HEK293 (cell line): ENCODE measurements around the gene HBA1.

Experiments
- CTCF ChIA-PET: fragments of 350-600 bp; formaldehyde crosslinking; extraction: SDS; loops from one replicate; lab custom pipeline; 2021; ENCODE audit warnings: antibody characterized with exemption; lab: Yijun Ruan, JAX
- POLR2A ChIA-PET: fragments of 300-600 bp; formaldehyde crosslinking; extraction: SDS; loops from one replicate; lab custom pipeline; 2020; ENCODE audit warnings: antibody characterized with exemption, inconsistent platforms; lab: Yijun Ruan, JAX
- H3K27ac ChIP-seq: fragments of 200-500 bp; sonication (Bioruptor generic); 2 replicates; pipeline ENCODE4 v1.5.1; 2014; ENCODE audit warnings: low read depth, low read length, control low read depth, inconsistent platforms; ENCODE audit errors: extremely low read depth
- H3K36me3 ChIP-seq, 2 experiments: fragments of 200-500 bp in 1 of 2; sonication (Bioruptor generic) in 1 of 2; 1 replicate in 1 of 2; 2 replicates in 1 of 2; pipeline ENCODE4 v1.5.1; 2014 to 2017; ENCODE audit warnings: inconsistent platforms in 2 of 2, low read length in 2 of 2; ENCODE audit not compliant: control insufficient read depth in 2 of 2, insufficient read depth in 1 of 2
- H3K4me1 ChIP-seq: fragments of 200-500 bp; sonication (Bioruptor generic); 2 replicates; pipeline ENCODE4 v1.5.1; 2014; ENCODE audit warnings: mild to moderate bottlenecking, low read length, inconsistent platforms; ENCODE audit not compliant: control insufficient read depth, insufficient read depth
- H3K4me3 ChIP-seq: 2 replicates; pipeline ENCODE4 v1.5.1; 2011; ENCODE audit warnings: low read depth, mild to moderate bottlenecking, control low read depth, low read length, moderate library complexity
- H3K9me3 ChIP-seq: fragments of 200-500 bp; sonication (Bioruptor generic); 2 replicates; pipeline ENCODE4 v1.5.1; 2014; ENCODE audit warnings: low read depth, low read length, inconsistent platforms; ENCODE audit not compliant: control insufficient read depth, insufficient read depth
- EGR2 ChIP-seq: fragments of 450-650 bp; formaldehyde crosslinking; IDR thresholded peaks from 2 replicates; pipeline ENCODE4 v1.5.1; 2016; ENCODE audit warnings: low read depth, missing biosample characterization, missing genetic modification characterization
- GLI2 ChIP-seq: fragments of 450-650 bp; formaldehyde crosslinking; IDR thresholded peaks from 2 replicates; pipeline ENCODE4; 2017; ENCODE audit warnings: missing biosample characterization, missing genetic modification characterization, low read depth, borderline replicate concordance
- GLIS1 ChIP-seq: fragments of 450-650 bp; formaldehyde crosslinking; IDR thresholded peaks from 2 replicates; pipeline ENCODE4 v1.5.1; 2016; ENCODE audit warnings: missing biosample characterization, missing genetic modification characterization
- KLF10 ChIP-seq: fragments of 450-650 bp; IDR thresholded peaks from 2 replicates; pipeline ENCODE4 v1.5.1; 2018; ENCODE audit warnings: missing biosample characterization, mild to moderate bottlenecking, missing genetic modification characterization
- PBX3 ChIP-seq: sonication (generic); formaldehyde crosslinking; IDR thresholded peaks from 2 replicates; pipeline ENCODE4 v1.8.1; 2022; ENCODE audit warnings: mild to moderate bottlenecking, moderate library complexity, missing genetic modification reagents
- SP2 ChIP-seq: fragments of 450-650 bp; formaldehyde crosslinking; IDR thresholded peaks from 2 replicates; pipeline ENCODE4 v1.5.1; 2016; ENCODE audit warnings: missing biosample characterization, missing genetic modification characterization
- YY2 ChIP-seq: fragments of 450-650 bp; formaldehyde crosslinking; IDR thresholded peaks from 2 replicates; pipeline ENCODE4 v1.5.1; 2016; ENCODE audit warnings: missing biosample characterization, missing genetic modification characterization
- ZBTB17 ChIP-seq: fragments of 450-650 bp; formaldehyde crosslinking; IDR thresholded peaks from 2 replicates; pipeline ENCODE4 v1.5.1; 2016; ENCODE audit warnings: missing biosample characterization, missing genetic modification characterization
- ZBTB44 ChIP-seq: fragments of 450-650 bp; IDR thresholded peaks from 2 replicates; pipeline ENCODE4 v1.5.1; 2018; ENCODE audit warnings: missing biosample characterization, mild to moderate bottlenecking, missing genetic modification characterization
- ZIC2 ChIP-seq: fragments of 450-650 bp; formaldehyde crosslinking; IDR thresholded peaks from 2 replicates; pipeline ENCODE4 v1.5.1; 2016; ENCODE audit warnings: missing biosample characterization, missing genetic modification characterization
- ZNF140 ChIP-seq: fragments of 450-650 bp; formaldehyde crosslinking; IDR thresholded peaks from 2 replicates; pipeline ENCODE4 v1.5.1; 2016; ENCODE audit warnings: missing biosample characterization, missing genetic modification characterization
- ZNF211 ChIP-seq: fragments of 450-650 bp; formaldehyde crosslinking; IDR thresholded peaks from 2 replicates; pipeline ENCODE4 v1.5.1; 2016; ENCODE audit warnings: low read depth, missing biosample characterization, missing genetic modification characterization
- ZNF280D ChIP-seq: fragments of 450-650 bp; formaldehyde crosslinking; IDR thresholded peaks from 2 replicates; pipeline ENCODE4 v1.5.1; 2016; ENCODE audit warnings: missing biosample characterization, missing genetic modification characterization
- ZNF335 ChIP-seq: fragments of 450-650 bp; formaldehyde crosslinking; conservative IDR thresholded peaks from 2 replicates; pipeline ENCODE4 v1.5.1; 2016; ENCODE audit warnings: missing biosample characterization, missing genetic modification characterization
- ZNF366 ChIP-seq: fragments of 450-650 bp; formaldehyde crosslinking; conservative IDR thresholded peaks from 2 replicates; pipeline ENCODE4 v1.5.1; 2016; ENCODE audit warnings: missing biosample characterization, missing genetic modification characterization
- ZNF398 ChIP-seq: fragments of 450-650 bp; formaldehyde crosslinking; IDR thresholded peaks from 2 replicates; pipeline ENCODE4 v1.5.1; 2017; ENCODE audit warnings: missing biosample characterization, missing genetic modification characterization
- ZNF501 ChIP-seq: fragments of 450-650 bp; formaldehyde crosslinking; IDR thresholded peaks from 2 replicates; pipeline ENCODE4 v1.5.1; 2016; ENCODE audit warnings: missing biosample characterization, missing genetic modification characterization
- ZNF530 ChIP-seq: fragments of 450-650 bp; formaldehyde crosslinking; IDR thresholded peaks from 2 replicates; pipeline ENCODE4 v1.5.1; 2016; ENCODE audit warnings: low read depth, missing biosample characterization, missing genetic modification characterization
- ZNF580 ChIP-seq: fragments of 450-650 bp; formaldehyde crosslinking; IDR thresholded peaks from 2 replicates; pipeline ENCODE4 v1.5.1; 2016; ENCODE audit warnings: missing biosample characterization, missing genetic modification characterization
- ZNF768 ChIP-seq: fragments of 450-650 bp; formaldehyde crosslinking; IDR thresholded peaks from 2 replicates; pipeline ENCODE4 v1.5.1; 2018; ENCODE audit warnings: missing biosample characterization, mild to moderate bottlenecking, missing genetic modification characterization
- ZNF837 ChIP-seq: fragments of 450-650 bp; formaldehyde crosslinking; IDR thresholded peaks from 2 replicates; pipeline ENCODE4 v1.5.1; 2016; ENCODE audit warnings: missing biosample characterization, missing genetic modification characterization

The HBA1 gene

GRCh38 chr16:180101-180675 is 3.7 kb downstream of the HBA1 start, which contains the start of gene HBQ1:
HBQ1 (plus strand) TSS chr16:180459; CDS start chr16:180487, 28 bp downstream.
- Histone ChIP-seq H3K4me1 (peaks cover 3% of the 10 kb centered on the region; the same call in 1 of the 2 replicates), H3K27ac (peak within 1 kb of the TSS; percentile 25; the same call in 1 of the 2 replicates), H3K9me3 (no peaks in the 10 kb centered on the region), H3K4me3 (peak within 1 kb of the TSS; percentile 1; the same call in 1 of the 2 replicates), H3K36me3 (peaks cover 0 to 5% of the 10 kb centered on the region in 2 experiments; a peak in 2 of 3 replicates)
- POLR2A ChIA-PET, result no interaction called here
- CTCF ChIA-PET, result interaction anchor here (0.6 to 1.8 kb wide), 10 partner anchors 11 to 118 kb away, joined by 3 to 17 read pairs (median 5); no protein-coding TSS in a partner anchor
- TF ChIP-seq ZNF140 (peak; percentile 15; the same call in 1 of the 2 replicates), ZNF211 (tag by site-specific recombination) (no peak), ZBTB44 (tag by site-specific recombination) (no peak), ZNF335 (tag by site-specific recombination) (peak; percentile 64; the same call in 1 of the 2 replicates), KLF10 (tag by site-specific recombination) (no peak), ZNF580 (tag by site-specific recombination) (no peak)

GRCh38 chr16:180681-181564 is 4.4 kb downstream of the HBA1 start:
- CTCF ChIA-PET, result interaction anchor here (0.6 to 2.5 kb wide), 25 partner anchors 10 to 183 kb away, joined by 3 to 25 read pairs (median 6); no protein-coding TSS in a partner anchor
- TF ChIP-seq ZNF530 (peak; percentile 25; the same call in 1 of the 2 replicates), ZNF366 (tag by site-specific recombination) (no peak), ZNF501 (tag by site-specific recombination) (peak; percentile 89), GLIS1 (tag by site-specific recombination) (peak; percentile 40; the same call in 1 of the 2 replicates), ZNF768 (peak; percentile 8; the same call in 1 of the 2 replicates), GLI2 (tag by site-specific recombination) (no peak), ZNF837 (0 out of 2 replicates have a peak, but pooled peaks have one; percentile 22), YY2 (tag by site-specific recombination) (0 out of 2 replicates have a peak, but pooled peaks have one; percentile 6), ZNF398 (tag by site-specific recombination) (peak; percentile 56; the same call in 1 of the 2 replicates), ZBTB44 (tag by site-specific recombination) (peak; percentile 60; the same call in 1 of the 2 replicates), ZIC2 (tag by site-specific recombination) (0 out of 2 replicates have a peak, but pooled peaks have one; percentile 29), EGR2 (no peak), ZNF280D (tag by site-specific recombination) (no peak), PBX3 (CRISPR knock-in tag) (0 out of 2 replicates have a peak, but pooled peaks have one; percentile 40), SP2 (tag by site-specific recombination) (peak; percentile 44), ZBTB17 (tag by site-specific recombination) (peak; percentile 77)

More at GRCh38 chr16:180681-181564, 4.4 kb downstream of the HBA1 start:
- Histone ChIP-seq H3K9me3 (no peaks in the 10 kb centered on the region), H3K4me3 (peak overlapping the region; percentile 1; the same call in 1 of the 2 replicates), H3K36me3 (peaks cover 0 to 9% of the 10 kb centered on the region in 2 experiments; a peak in 2 of 3 replicates), H3K27ac (peak overlapping the region; percentile 25; the same call in 1 of the 2 replicates), H3K4me1 (peaks cover 3% of the 10 kb centered on the region; the same call in 1 of the 2 replicates)
- POLR2A ChIA-PET, result interaction anchor here (0.5 kb wide), 1 partner anchor 109 kb away, joined by 6 read pairs; no protein-coding TSS in a partner anchor
